HG02763 (cell line): ENCODE results near the gene ZNF358.

Experiments
- ATAC-seq: cut with Tn5 transposase; IDR thresholded peaks from one replicate; pipeline ENCODE4 v1.9.1; 2021; ENCODE audit warnings: mild to moderate bottlenecking, moderate library complexity; ENCODE audit not compliant: unreplicated experiment

Gene ZNF358

DNA sequence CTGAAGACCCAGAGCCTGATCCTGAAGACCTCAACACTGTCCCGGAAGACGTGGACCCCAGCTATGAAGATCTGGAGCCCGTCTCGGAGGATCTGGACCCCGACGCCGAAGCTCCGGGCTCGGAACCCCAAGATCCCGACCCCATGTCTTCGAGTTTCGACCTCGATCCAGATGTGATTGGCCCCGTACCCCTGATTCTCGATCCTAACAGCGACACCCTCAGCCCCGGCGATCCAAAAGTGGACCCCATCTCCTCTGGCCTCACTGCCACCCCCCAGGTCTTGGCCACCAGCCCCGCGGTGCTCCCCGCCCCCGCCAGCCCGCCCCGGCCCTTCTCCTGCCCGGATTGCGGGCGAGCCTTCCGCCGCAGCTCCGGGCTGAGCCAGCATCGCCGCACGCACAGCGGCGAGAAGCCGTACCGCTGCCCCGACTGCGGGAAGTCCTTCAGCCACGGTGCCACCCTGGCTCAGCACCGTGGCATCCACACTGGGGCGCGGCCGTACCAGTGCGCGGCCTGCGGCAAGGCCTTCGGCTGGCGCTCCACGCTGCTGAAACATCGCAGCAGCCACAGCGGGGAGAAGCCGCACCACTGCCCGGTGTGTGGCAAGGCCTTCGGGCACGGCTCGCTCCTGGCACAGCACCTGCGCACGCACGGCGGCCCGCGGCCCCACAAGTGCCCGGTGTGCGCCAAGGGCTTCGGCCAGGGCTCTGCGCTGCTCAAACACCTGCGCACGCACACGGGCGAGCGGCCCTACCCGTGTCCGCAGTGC, 3.6 kb downstream of the ZNF358 start:
- ATAC-seq: no peak

GRCh38 chr19:7520131-7521051, 4.5 kb downstream of the ZNF358 start:
- ATAC-seq: no peak

- ATAC-seq: no peak
Observed at GRCh38 chr19:7521551-7522071, 5.7 kb downstream of the ZNF358 start.

DNA sequence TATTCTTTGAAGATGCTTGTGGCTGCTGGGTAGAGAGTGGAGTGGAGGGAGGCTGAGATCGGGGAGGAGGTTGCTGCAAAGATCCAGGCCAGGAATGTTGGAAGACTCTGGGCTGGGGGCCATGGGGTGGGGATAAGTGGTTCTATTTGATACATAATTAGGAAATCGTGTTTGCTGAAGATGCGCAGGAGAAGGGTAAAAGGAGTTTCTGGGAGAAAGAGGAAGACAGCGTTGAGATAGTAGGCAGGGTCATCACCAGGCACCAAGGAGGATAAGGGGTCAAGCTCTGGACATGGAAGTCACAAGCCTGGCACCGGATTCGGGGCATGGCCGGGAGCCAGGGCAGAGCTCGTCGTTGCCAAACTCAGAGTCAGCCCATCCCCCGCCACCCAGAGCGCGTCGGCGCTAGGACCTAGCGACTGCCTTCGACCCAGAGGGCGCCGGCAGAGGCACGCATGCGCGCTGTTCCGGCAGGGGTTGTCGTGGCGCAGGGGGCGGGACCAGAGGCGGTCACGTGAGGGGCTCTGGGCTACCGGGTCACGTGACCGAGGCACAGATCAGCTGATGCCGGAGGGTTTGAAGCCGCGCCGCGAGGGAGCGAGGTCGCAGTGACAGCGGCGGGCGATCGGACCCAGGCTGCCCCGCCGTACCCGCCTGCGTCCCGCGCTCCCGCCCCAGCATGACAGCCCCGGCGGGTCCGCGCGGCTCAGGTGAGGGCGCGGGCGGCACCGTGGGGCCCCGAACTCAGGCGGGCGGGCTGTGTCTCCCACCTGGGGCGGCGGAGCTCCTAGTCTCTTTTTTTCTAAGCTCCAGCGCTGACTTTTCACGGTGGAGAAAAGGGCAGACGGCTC, 6.4 kb downstream of the ZNF358 start, which contains the start of gene MCOLN1:
TSS of gene MCOLN1 (plus strand) at position 553 of the 851 bp plus-strand sequence. CDS start at position 680, 127 bp downstream.
- peak; percentile 87 for ATAC-seq

DNA sequence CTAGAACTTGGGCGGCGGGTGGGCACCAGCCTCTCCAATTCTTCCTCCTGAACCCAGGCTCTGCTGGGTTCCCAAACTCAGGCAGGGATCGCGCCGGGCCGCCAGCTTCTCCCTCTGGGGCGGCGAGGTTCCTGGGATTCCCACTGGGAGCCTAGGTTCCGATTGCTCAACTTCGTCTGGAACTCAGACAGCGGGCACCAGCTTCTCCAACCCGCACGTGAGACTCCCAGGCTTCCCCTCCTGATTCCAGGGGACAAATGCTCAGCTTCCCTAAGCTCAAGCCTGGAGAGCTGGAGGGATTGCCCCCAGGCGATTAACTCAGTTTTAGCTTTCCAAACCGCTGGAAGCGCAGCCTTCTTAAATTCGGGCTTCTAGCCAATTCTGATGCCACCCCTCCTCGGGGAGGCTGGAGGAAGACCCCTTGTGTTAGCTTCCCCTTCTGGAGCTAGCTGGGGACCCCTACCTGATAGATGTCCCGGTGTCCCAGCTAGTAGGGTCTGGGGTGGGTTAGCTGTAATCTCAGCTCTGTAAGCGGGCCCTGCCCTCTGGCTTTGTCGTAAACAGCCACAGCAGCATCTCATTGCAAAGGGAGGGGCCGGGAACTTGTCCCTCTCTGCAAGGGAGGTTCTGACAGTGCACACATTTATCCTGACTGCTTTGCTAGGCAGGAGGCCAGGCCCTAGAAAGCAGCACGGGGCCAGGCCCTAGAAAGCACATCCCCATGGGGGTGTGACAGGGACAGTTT, 7.2 kb downstream of the ZNF358 start:
- ATAC-seq: no peak

DNA sequence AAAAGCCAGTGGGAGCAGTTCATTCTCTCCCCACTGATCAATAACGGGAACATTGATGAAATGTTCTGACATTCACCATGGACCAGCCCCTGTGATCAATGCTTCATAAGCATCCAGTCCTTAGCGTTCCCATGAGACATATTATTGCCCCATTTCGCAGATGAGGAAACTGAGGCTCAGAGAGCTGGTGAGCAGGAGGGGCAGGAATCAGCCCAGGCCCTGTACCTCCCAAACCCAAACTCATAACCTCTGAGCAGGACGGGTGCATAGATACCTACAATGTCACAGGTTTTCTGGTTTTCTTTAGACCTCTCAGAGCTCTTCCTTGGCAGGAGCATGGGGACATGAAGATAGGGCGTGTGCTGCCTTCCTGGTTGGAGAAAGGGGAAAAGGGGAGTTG, 8.6 kb downstream of the ZNF358 start:
- ATAC-seq: no peak

- no peak for ATAC-seq
Observed at GRCh38 chr19:7524992-7525739, 9.3 kb downstream of the ZNF358 start.

DNA sequence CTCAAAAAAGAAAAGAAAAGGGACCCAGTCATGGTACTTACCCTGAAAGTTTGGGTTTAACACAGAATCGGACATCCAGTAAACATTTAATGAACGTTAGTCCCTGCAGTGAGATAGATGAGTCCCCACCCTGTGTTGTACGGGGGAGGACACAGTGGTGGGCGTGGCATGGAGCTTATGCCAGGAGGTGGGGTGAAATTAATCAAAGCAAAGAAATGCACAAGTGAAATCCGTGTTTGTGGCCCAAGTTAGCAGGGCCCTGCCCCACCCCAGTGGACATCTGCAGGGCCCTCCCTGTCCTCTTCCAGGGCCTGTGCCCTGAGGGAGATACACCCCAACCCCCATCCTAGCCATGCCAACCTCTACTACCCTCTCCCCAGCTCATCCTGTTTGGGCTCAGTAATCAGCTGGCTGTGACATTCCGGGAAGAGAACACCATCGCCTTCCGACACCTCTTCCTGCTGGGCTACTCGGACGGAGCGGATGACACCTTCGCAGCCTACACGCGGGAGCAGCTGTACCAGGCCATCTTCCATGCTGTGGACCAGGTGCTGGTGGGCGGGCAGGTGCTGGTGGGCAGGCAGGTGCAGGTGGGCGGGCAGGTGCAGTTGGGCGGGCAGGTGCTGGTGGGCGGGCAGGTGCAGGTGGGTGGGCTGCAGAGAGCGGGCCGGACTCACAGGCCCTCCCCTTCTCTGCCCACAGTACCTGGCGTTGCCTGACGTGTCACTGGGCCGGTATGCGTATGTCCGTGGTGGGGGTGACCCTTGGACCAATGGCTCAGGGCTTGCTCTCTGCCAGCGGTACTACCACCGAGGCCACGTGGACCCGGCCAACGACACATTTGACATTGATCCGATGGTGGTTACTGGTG, 10.4 kb downstream of the ZNF358 start:
- ATAC-seq: no peak

DNA sequence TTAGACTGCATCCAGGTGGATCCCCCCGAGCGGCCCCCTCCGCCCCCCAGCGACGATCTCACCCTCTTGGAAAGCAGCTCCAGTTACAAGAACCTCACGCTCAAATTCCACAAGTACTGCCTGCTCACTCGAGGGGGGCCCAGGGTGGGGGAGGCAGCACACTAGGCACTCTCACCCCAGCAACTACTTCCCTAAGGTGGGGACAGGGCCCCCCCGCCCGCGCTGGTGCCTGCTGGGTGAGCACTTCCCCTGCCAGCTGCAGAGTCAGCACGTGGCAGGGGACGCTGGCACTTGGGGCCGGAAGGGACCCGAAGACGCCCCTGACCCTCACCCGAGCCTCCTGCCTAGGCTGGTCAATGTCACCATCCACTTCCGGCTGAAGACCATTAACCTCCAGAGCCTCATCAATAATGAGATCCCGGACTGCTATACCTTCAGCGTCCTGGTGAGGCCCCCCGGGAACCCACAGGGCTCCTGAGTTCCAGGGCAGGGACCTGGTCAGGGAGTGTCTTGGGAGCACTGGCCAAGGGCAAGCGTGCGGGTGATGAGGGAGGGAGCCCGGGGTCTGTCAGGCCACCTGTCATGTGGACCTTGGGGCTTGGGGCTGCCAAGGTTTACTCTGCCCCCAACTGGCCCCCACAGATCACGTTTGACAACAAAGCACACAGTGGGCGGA, 11.8 kb downstream of the ZNF358 start:
- no peak for ATAC-seq

DNA sequence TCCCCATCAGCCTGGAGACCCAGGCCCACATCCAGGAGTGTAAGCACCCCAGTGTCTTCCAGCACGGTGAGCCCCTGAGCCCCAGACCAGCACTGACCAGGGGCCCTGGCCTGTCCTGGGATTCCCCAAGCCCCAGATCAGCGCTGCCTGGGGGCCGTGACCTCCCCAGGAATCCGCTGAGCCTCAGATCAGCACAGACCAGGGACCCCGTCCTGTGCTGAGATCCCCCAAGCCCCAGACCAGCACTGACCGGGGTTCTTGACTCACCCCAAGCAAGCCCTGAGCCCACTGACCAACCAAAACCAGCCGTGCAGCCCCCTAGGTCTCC, 12.3 kb downstream of the ZNF358 start:
- no peak for ATAC-seq

- ATAC-seq: no peak
Observed at GRCh38 chr19:7528522-7529245, 12.8 kb downstream of the ZNF358 start.

- ATAC-seq: no peak
Observed at GRCh38 chr19:7529246-7529600, 13.3 kb downstream of the ZNF358 start.

DNA sequence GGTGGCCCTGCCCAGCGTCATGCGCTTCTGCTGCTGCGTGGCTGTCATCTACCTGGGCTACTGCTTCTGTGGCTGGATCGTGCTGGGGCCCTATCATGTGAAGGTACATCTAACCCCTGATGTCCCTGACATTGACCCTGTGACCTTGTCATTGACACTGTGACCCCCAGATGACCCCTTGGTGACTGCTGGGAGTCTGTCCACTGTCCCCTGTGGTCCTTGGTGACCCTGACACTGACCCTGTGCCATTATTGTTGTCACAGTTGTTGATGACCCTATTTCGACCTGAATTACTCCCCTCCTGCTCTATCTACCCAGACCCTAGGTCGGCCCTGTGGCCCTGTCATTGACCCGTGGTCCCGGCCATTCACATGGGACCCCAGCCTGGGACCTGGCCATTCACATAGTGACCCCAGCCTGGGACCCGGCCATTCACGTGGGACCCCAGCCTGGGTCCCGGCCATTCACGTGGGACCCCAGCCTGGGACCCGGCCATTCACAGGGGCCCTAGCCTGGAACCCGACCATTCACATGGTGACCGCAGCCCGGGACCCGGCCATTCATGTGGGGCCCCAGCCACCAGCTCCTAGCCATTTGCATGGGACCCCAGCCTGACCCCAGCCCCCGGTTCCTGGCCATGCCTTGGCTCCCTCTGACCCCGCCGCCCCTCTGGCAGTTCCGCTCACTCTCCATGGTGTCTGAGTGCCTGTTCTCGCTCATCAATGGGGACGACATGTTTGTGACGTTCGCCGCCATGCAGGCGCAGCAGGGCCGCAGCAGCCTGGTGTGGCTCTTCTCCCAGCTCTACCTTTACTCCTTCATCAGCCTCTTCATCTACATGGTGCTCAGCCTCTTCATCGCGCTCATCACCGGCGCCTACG, 13.9 kb downstream of the ZNF358 start:
- no peak for ATAC-seq

GRCh38 chr19:7533281-7533885, 17.5 kb downstream of the ZNF358 start:
- ATAC-seq: no peak

DNA sequence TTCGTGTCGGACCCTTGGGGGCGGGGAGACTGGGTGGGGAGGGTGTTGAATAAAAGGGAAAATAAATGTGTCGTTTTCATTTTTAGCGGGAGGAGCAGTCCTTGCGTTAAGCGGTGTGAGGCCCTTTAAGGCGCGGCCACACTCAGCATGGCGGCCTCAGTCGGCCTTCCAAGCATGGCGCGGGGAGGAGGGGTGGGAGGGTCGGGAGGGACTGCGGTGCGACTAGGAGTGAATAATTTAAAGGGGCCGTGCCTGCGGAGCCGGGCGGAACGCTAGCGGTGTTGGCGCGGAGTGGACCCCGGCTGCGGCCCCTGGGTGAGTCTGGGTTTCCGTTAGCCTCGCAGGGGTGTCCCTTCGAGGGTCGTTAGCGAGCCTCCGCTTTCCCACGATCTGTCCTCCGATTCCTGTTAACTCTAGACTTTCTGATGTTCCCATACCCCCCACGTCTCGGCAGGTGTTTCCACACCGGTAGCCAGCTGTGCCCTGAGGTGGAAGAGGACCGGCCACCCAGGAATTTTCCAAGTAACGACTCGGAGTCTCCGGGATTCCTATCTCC, 18.1 kb downstream of the ZNF358 start:
- peak; percentile 39 for ATAC-seq
